OCI-LY1 (cell line): Measurements from ENCODE around the gene SORT1.

Source experiments
- H2AFZ ChIP-seq: fragments of 200-600 bp; sonication (generic), shearing (Covaris generic); 2 replicates; pipeline ENCODE4 v1.6.0; 2014; ENCODE audit warnings: antibody characterized with exemption, mild to moderate bottlenecking, low read length
- H3F3A ChIP-seq: fragments of 200-600 bp; sonication (generic), shearing (Covaris generic); 2 replicates; pipeline ENCODE4 v1.6.0; 2014; ENCODE audit warnings: mild to moderate bottlenecking, antibody characterized with exemption, low read length, moderate library complexity; ENCODE audit not compliant: insufficient read depth
- H3K27ac ChIP-seq: fragments of 200-600 bp; sonication (generic); 2 replicates; pipeline ENCODE4 v1.5.1; 2014; ENCODE audit warnings: low read length, mixed run types, mild to moderate bottlenecking, low read depth; ENCODE audit not compliant: poor library complexity, severe bottlenecking
- H3K27me3 ChIP-seq: fragments of 200-600 bp; sonication (generic); 2 replicates; pipeline ENCODE4 v1.6.0; 2014; ENCODE audit warnings: antibody characterized with exemption, mild to moderate bottlenecking, low read length, moderate library complexity; ENCODE audit not compliant: insufficient read depth
- H3K36me3 ChIP-seq: fragments of 200-600 bp; sonication (generic); 2 replicates; pipeline ENCODE4 v1.6.1; 2014; ENCODE audit warnings: mild to moderate bottlenecking, antibody characterized with exemption, low read length, moderate library complexity, mixed read lengths; ENCODE audit not compliant: insufficient read depth
- H3K4me1 ChIP-seq: fragments of 200-600 bp; sonication (generic); 2 replicates; pipeline ENCODE4 v1.5.1; 2014; ENCODE audit warnings: mild to moderate bottlenecking, low read length, moderate library complexity; ENCODE audit not compliant: insufficient read depth, severe bottlenecking
- H3K4me2 ChIP-seq: fragments of 200-600 bp; sonication (generic), shearing (Covaris generic); 2 replicates; pipeline ENCODE4 v1.6.1; 2014; ENCODE audit warnings: low read length
- H3K4me3 ChIP-seq: fragments of 200-600 bp; sonication (generic); 2 replicates; pipeline ENCODE4 v1.5.1; 2014; ENCODE audit warnings: low read length, low read depth, mild to moderate bottlenecking, mixed read lengths; ENCODE audit not compliant: poor library complexity, severe bottlenecking
- H3K79me2 ChIP-seq: fragments of 200-600 bp; shearing (Covaris generic); 2 replicates; pipeline ENCODE4 v1.6.1; 2016; ENCODE audit warnings: mixed run types, low read length, mixed read lengths; ENCODE audit not compliant: insufficient read depth
- H3K9ac ChIP-seq: fragments of 200-600 bp; sonication (generic), shearing (Covaris generic); 2 replicates; pipeline ENCODE4 v1.6.1; 2014; ENCODE audit warnings: mild to moderate bottlenecking, low read length, mixed read lengths
- H3K9me2 ChIP-seq: fragments of 200-600 bp; sonication (generic), shearing (Covaris generic); 2 replicates; pipeline ENCODE4 v1.6.1; 2014; ENCODE audit warnings: low read depth, mild to moderate bottlenecking, low read length, mixed read lengths
- H3K9me3 ChIP-seq: fragments of 200-600 bp; shearing (Covaris generic); 2 replicates; pipeline ENCODE4 v1.6.1; 2014; ENCODE audit warnings: low read length, mixed read lengths
- H4K20me1 ChIP-seq: fragments of 200-600 bp; sonication (generic), shearing (Covaris generic); 2 replicates; pipeline ENCODE4 v1.6.0; 2016; ENCODE audit warnings: mild to moderate bottlenecking, low read length; ENCODE audit not compliant: insufficient read depth
- EZH2 ChIP-seq: fragments of 200-600 bp; sonication (generic), shearing (Covaris generic); IDR thresholded peaks from 2 replicates; pipeline ENCODE4 v1.8.0; 2017; ENCODE audit warnings: borderline replicate concordance, mixed run types, mild to moderate bottlenecking, antibody characterized with exemption, low read length, moderate library complexity, mixed read lengths
- TF ChIP-seq, protein P1 (sequence below): fragments of 200-600 bp; sonication (generic), shearing (Covaris generic); IDR thresholded peaks from 2 replicates; pipeline ENCODE4 v1.5.1; 2017; ENCODE audit warnings: mild to moderate bottlenecking, antibody characterized with exemption, low read length, moderate library complexity, mixed read lengths

The SORT1 gene

GRCh38 chr1:109412551-109412950, 14.8 kb upstream of the SORT1 start:
- no peak overlapping the region for H2AFZ ChIP-seq
- H3K27me3 ChIP-seq: no peaks in the 10 kb centered on the region
- no peaks in the 10 kb centered on the region for H3K9me2 ChIP-seq
- no peaks in the 10 kb centered on the region for H3K79me2 ChIP-seq
- no peaks in the 10 kb centered on the region for H3K9me3 ChIP-seq
- TF ChIP-seq EZH2: no peak
- TF ChIP-seq, protein P1, sequence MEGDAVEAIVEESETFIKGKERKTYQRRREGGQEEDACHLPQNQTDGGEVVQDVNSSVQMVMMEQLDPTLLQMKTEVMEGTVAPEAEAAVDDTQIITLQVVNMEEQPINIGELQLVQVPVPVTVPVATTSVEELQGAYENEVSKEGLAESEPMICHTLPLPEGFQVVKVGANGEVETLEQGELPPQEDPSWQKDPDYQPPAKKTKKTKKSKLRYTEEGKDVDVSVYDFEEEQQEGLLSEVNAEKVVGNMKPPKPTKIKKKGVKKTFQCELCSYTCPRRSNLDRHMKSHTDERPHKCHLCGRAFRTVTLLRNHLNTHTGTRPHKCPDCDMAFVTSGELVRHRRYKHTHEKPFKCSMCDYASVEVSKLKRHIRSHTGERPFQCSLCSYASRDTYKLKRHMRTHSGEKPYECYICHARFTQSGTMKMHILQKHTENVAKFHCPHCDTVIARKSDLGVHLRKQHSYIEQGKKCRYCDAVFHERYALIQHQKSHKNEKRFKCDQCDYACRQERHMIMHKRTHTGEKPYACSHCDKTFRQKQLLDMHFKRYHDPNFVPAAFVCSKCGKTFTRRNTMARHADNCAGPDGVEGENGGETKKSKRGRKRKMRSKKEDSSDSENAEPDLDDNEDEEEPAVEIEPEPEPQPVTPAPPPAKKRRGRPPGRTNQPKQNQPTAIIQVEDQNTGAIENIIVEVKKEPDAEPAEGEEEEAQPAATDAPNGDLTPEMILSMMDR: no peak
- no peaks in the 10 kb centered on the region for H3F3A ChIP-seq
- no peaks in the 10 kb centered on the region for H4K20me1 ChIP-seq
- peaks cover 98% of the 10 kb centered on the region for H3K36me3 ChIP-seq
- H3K4me1 ChIP-seq: no peaks in the 10 kb centered on the region
- H3K9ac ChIP-seq: no peak overlapping the region
- H3K4me3 ChIP-seq: no peak overlapping the region
- H3K4me2 ChIP-seq: no peak overlapping the region
- no peak overlapping the region for H3K27ac ChIP-seq

GRCh38 chr1:109404838-109405237, 7.1 kb upstream of the SORT1 start:
- TF ChIP-seq, protein P1: no peak
- no peak for TF ChIP-seq EZH2
- no peak overlapping the region for H2AFZ ChIP-seq
- H3F3A ChIP-seq: no peaks in the 10 kb centered on the region
- H3K4me2 ChIP-seq: no peak overlapping the region
- no peaks in the 10 kb centered on the region for H3K4me1 ChIP-seq
- no peaks in the 10 kb centered on the region for H4K20me1 ChIP-seq
- H3K79me2 ChIP-seq: no peaks in the 10 kb centered on the region
- no peaks in the 10 kb centered on the region for H3K9me3 ChIP-seq
- no peaks in the 10 kb centered on the region for H3K9me2 ChIP-seq
- H3K36me3 ChIP-seq: peaks cover 83% of the 10 kb centered on the region
- no peaks in the 10 kb centered on the region for H3K27me3 ChIP-seq
- no peak overlapping the region for H3K4me3 ChIP-seq
- no peak overlapping the region for H3K27ac ChIP-seq
- H3K9ac ChIP-seq: no peak overlapping the region

GRCh38 chr1:109402025-109402424, 4.3 kb upstream of the SORT1 start:
- Histone ChIP-seq H2AFZ (no peak overlapping the region), H3K36me3 (peaks cover 56% of the 10 kb centered on the region), H3K9me3 (no peaks in the 10 kb centered on the region), H3F3A (no peaks in the 10 kb centered on the region), H3K4me2 (no peak overlapping the region), H3K4me1 (peaks cover 9% of the 10 kb centered on the region), H3K79me2 (no peaks in the 10 kb centered on the region), H3K9ac (no peak overlapping the region), H3K9me2 (no peaks in the 10 kb centered on the region), H4K20me1 (no peaks in the 10 kb centered on the region), H3K27me3 (no peaks in the 10 kb centered on the region), H3K27ac (no peak overlapping the region), H3K4me3 (no peak overlapping the region)
- TF ChIP-seq EZH2: no peak
- TF ChIP-seq, protein P1: no peak
